G401.6 (cell line): ENCODE results near the gene C2CD4B.

Source experiments
- FAIRE-seq: peaks from 2 replicates; lab custom pipeline; 2012; peaks lifted over from hg19 to GRCh38; lab: Jason Lieb, UNC

The C2CD4B gene

DNA sequence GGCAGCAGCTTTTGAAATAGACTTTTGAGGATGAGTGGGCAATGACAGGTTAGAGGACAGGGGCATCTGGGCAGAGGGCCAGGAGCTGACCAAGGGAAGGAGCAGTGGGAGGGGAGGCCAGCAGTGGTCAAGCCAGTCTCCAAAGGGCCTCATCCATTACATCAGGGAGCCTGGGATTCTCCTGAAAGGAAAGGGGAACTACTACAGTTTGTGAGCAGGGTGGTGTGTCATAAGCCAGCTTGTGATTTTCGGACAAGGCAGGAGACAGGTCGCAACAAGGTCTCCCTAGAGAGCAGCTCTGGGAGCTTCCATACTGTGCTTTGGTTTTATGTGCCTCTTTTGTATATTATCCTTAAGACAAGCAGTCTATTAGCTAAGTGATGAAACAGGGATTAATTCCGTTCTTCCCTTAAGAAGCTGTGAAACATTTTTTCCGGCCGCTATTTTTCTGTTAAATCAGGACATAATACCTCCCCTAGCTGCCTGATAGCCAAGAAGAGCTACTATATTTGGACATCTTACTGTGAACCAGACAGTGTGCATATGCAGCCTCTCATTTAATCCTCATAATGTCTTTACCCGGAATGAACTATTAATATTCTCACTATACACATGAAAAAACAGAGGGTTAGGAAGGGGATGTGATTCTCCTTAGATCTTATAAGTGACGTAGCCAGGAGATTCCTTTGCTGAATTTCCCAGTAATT is 46.4 kb downstream of the C2CD4B start:
- FAIRE-seq: no peak

DNA sequence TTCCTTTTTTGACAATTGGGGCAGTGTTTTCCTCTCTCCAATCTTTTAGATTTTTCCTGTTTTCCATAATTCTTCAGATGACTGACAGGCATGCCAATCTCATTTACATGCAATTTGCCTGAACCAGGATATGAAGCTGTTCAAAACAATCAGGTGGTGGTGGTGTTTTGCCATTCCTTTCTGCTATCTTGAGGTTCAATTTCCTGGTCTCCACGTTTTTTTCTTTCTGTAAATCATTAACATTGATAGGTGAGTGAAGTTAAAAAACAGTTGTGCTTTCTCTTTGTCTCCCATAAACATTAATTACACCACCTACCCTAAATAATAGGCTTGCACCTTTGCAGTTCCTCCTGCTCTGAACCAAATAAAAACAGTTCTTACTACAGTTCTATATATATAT is 49.2 kb downstream of the C2CD4B start:
- no peak for FAIRE-seq
